MM.1S (cell line): Measurements from ENCODE around the gene SHBG.
A peak's percentile ranks its signal among the peaks of the same experiment; 100 is the strongest.

Source experiments
- DNase-seq: peaks from one replicate; pipeline ENCODE4 v3.0.0-alpha.2; 2015
- H2AFZ ChIP-seq: fragments of 300-600 bp; sonication (generic); 2 replicates; pipeline ENCODE4 v1.6.0; 2016; ENCODE audit warnings: antibody characterized with exemption, low read length
- H3F3A ChIP-seq: fragments of 300-600 bp; sonication (generic); 2 replicates; pipeline ENCODE4 v1.6.1; 2016; ENCODE audit warnings: mild to moderate bottlenecking, antibody characterized with exemption, low read length, moderate library complexity, mixed read lengths; ENCODE audit not compliant: insufficient read depth
- H3K27ac ChIP-seq: fragments of 300-600 bp; sonication (generic); 2 replicates; pipeline ENCODE4 v1.5.1; 2016; ENCODE audit warnings: mild to moderate bottlenecking, low read length
- H3K27me3 ChIP-seq: fragments of 300-600 bp; sonication (generic); replicated peaks from 2 replicates; pipeline ENCODE4 v1.6.0; 2016; ENCODE audit warnings: low read length; ENCODE audit not compliant: insufficient read depth
- H3K36me3 ChIP-seq: fragments of 300-600 bp; sonication (generic); replicated peaks from 2 replicates; pipeline ENCODE4 v1.6.1; 2016; ENCODE audit warnings: mild to moderate bottlenecking, low read length, mixed read lengths; ENCODE audit not compliant: insufficient read depth
- H3K4me1 ChIP-seq: fragments of 300-600 bp; sonication (generic); 2 replicates; pipeline ENCODE4 v1.6.1; 2016; ENCODE audit warnings: low read length, mixed read lengths
- H3K4me2 ChIP-seq: fragments of 300-600 bp; sonication (generic); 2 replicates; pipeline ENCODE4 v1.6.0; 2016; ENCODE audit warnings: low read depth, low read length
- H3K4me3 ChIP-seq: fragments of 300-600 bp; sonication (generic); 2 replicates; pipeline ENCODE4 v1.5.1; 2016; ENCODE audit warnings: low read length, mixed read lengths
- H3K79me2 ChIP-seq: fragments of 300-600 bp; sonication (generic); 2 replicates; pipeline ENCODE4 v1.6.1; 2016; ENCODE audit warnings: mixed run types, low read length, mixed read lengths
- H3K9ac ChIP-seq: fragments of 300-600 bp; sonication (generic); 2 replicates; pipeline ENCODE4 v1.6.1; 2016; ENCODE audit warnings: low read length, mixed read lengths
- H3K9me2 ChIP-seq: fragments of 300-600 bp; sonication (generic); replicated peaks from 2 replicates; pipeline ENCODE4 v1.6.1; 2016; ENCODE audit warnings: mild to moderate bottlenecking, low read length, mixed read lengths; ENCODE audit not compliant: insufficient read depth
- H3K9me3 ChIP-seq: fragments of 300-600 bp; sonication (generic); replicated peaks from 2 replicates; pipeline ENCODE4 v1.6.1; 2016; ENCODE audit warnings: mild to moderate bottlenecking, low read length, mixed read lengths; ENCODE audit not compliant: insufficient read depth
- H4K20me1 ChIP-seq: fragments of 300-600 bp; sonication (generic); 2 replicates; pipeline ENCODE4 v1.6.1; 2016; ENCODE audit warnings: mild to moderate bottlenecking, low read length, moderate library complexity, mixed read lengths; ENCODE audit not compliant: insufficient read depth
- EZH2 ChIP-seq: fragments of 300-600 bp; sonication (generic); optimal IDR thresholded peaks from 2 replicates; pipeline ENCODE3; 2017; ENCODE audit warnings: low read depth, mild to moderate bottlenecking, antibody characterized with exemption, low read length, mixed read lengths
- EZH2phosphoT487 ChIP-seq: fragments of 300-600 bp; sonication (generic); IDR thresholded peaks from 2 replicates; pipeline ENCODE4 v1.6.1; 2018; ENCODE audit warnings: antibody characterized with exemption, low read length
- TF ChIP-seq, protein P1 (sequence below): fragments of 300-600 bp; sonication (generic); IDR thresholded peaks from 2 replicates; pipeline ENCODE4 v1.5.1; 2016; ENCODE audit warnings: antibody characterized with exemption, low read length, mixed read lengths

SHBG gene

DNA sequence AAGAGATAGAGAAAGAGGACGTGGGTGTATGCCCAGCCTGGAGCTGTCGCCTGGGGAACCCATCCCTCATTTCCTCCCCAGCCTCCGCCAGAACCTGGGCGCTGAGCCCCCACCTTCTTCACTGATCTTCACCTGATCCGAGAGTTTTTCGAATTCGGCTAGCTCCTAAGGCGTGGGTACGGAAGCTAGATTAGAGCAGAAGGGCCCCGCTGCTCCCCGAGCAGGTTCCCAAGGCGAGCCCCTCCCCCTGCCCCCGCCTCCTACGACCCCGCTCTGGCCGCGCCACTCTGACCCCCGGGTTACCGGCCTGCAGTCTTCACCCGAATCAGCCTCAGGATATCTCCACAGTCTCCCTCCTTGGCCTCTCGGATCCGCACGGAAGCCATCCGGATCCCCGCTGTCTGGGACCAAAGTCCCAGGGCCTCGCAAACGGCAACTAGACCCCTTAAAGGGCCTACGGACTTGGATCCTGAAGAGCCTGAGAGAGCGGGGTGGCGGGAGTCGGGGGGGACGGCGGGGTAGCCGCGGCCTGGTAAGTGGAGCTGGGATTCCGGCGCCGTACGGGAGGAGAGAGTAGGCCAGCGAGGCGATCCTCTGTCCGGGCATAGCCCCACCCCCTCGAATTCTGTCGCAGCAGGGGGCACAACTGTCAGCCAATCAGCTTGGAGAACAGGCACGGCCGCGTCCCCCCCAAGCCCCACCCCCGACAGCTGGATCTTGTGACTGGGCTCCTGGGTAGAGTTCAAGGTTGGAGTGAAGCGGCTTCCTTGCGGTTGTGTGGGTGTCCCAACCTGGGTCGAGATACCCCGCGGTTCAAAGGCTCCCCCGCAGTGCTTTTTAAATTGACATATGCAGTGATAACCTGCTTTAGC, 2.4 kb upstream of the SHBG start, which contains the start of gene SAT2:
Gene SAT2 (minus strand): TSS at position 572 of the 872 bp plus-strand sequence. CDS start 186 bp downstream, at position 386.
- Histone ChIP-seq H3K27ac (no peak within 1 kb of the TSS), H3K4me3 (peak within 1 kb of the TSS; percentile 73), H3K9ac (peak within 1 kb of the TSS; percentile 66), H3K27me3 (no peaks in the 10 kb centered on the region), H3F3A (no peaks in the 10 kb centered on the region), H3K4me1 (peaks cover 8% of the 10 kb centered on the region), H3K9me3 (no peaks in the 10 kb centered on the region), H3K36me3 (no peaks in the 10 kb centered on the region), H4K20me1 (no peaks in the 10 kb centered on the region), H2AFZ (peak within 1 kb of the TSS; percentile 69), H3K9me2 (no peaks in the 10 kb centered on the region), H3K4me2 (peak within 1 kb of the TSS; percentile 73), H3K79me2 (peaks cover 6% of the 10 kb centered on the region; the same call in 1 of the 2 replicates)
- DNase-seq = peak; percentile 94
- no peak for TF ChIP-seq EZH2phosphoT487

DNA sequence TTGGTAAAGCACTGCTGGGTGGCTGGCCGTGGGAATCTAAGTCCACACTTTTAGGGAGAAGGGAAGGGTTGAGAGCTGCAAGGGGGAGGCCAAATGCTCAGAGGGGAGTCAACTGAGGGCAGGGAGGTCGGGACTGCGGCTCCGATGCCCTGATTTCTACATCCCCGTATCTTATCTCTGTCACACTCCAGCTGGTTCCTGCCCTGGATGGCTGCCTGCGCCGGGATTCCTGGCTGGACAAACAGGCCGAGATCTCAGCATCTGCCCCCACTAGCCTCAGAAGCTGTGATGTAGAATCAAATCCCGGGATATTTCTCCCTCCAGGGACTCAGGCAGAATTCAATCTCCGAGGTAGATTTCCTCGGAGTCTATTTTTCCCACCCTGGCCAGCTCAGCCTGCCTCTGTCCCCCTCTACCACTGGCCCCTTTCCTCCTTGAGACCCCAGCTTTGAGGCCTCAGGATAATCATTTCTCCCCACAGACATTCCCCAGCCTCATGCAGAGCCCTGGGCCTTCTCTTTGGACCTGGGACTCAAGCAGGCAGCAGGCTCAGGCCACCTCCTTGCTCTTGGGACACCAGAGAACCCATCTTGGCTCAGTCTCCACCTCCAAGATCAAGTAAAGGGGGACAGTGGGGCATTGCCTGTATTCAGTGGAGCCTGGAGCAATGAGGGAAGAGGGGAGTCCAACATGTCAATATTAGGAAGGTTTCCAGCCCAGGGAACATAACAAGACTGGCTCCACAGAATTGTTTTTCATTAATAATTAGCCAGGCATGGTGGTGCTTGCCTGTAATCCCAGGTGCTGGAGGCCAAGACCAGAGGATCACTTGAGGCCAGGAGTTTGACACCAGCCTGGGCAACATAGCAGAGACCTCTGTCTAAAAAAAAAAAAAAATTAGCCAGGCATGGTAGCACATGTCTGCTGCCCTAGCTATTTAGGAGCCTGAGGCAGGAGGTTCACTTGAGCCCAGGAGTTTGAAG, 1.8 kb downstream of the SHBG start:
- Histone ChIP-seq H3F3A (no peaks in the 10 kb centered on the region), H3K27me3 (peaks cover 25% of the 10 kb centered on the region), H3K9ac (no peak overlapping the region), H3K9me3 (no peaks in the 10 kb centered on the region), H3K27ac (no peak overlapping the region), H3K79me2 (peaks cover 5% of the 10 kb centered on the region; the same call in 1 of the 2 replicates), H3K4me1 (peaks cover 11% of the 10 kb centered on the region), H3K4me3 (no peak overlapping the region), H3K9me2 (no peaks in the 10 kb centered on the region), H4K20me1 (no peaks in the 10 kb centered on the region), H3K36me3 (no peaks in the 10 kb centered on the region), H2AFZ (no peak overlapping the region), H3K4me2 (no peak overlapping the region)
- TF ChIP-seq EZH2phosphoT487 = no peak
- no peak for TF ChIP-seq EZH2
- TF ChIP-seq, protein P1, sequence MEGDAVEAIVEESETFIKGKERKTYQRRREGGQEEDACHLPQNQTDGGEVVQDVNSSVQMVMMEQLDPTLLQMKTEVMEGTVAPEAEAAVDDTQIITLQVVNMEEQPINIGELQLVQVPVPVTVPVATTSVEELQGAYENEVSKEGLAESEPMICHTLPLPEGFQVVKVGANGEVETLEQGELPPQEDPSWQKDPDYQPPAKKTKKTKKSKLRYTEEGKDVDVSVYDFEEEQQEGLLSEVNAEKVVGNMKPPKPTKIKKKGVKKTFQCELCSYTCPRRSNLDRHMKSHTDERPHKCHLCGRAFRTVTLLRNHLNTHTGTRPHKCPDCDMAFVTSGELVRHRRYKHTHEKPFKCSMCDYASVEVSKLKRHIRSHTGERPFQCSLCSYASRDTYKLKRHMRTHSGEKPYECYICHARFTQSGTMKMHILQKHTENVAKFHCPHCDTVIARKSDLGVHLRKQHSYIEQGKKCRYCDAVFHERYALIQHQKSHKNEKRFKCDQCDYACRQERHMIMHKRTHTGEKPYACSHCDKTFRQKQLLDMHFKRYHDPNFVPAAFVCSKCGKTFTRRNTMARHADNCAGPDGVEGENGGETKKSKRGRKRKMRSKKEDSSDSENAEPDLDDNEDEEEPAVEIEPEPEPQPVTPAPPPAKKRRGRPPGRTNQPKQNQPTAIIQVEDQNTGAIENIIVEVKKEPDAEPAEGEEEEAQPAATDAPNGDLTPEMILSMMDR = no peak
- DNase-seq = no peak

DNA sequence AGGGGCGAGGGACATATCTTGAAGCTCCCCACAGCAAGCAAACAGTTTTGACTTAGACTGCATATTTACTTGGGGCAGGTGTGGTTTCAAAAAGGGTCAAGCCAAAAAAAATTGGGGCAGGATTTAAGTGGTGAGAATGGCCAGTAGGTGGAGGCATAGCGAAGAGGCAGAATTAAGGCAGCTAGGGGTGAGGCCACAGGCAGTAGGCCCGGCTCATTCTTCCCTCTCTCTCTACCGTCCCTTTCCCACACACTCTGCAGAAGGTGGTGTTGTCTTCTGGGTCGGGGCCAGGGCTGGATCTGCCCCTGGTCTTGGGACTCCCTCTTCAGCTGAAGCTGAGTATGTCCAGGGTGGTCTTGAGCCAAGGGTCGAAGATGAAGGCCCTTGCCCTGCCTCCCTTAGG, 2.6 kb downstream of the SHBG start:
- Histone ChIP-seq H3K27me3 (peaks cover 26% of the 10 kb centered on the region), H4K20me1 (no peaks in the 10 kb centered on the region), H3F3A (no peaks in the 10 kb centered on the region), H3K27ac (no peak overlapping the region), H3K4me2 (no peak overlapping the region), H2AFZ (peak overlapping the region; percentile 69), H3K4me1 (peaks cover 7% of the 10 kb centered on the region), H3K9me2 (no peaks in the 10 kb centered on the region), H3K79me2 (no peaks in the 10 kb centered on the region), H3K9me3 (no peaks in the 10 kb centered on the region), H3K36me3 (no peaks in the 10 kb centered on the region), H3K9ac (no peak overlapping the region), H3K4me3 (no peak overlapping the region)
- peak; percentile 72 for DNase-seq
- TF ChIP-seq EZH2phosphoT487 (no peak), EZH2 (no peak)
- TF ChIP-seq, protein P1 = peak; percentile 64
